ENCODE measurements around the gene SPOCK2.

Gene SPOCK2

GRCh38 chr10:72098836-72099599 lies 10.7 kb upstream of the SPOCK2 start:
- H3K4me3 Mint-ChIP-seq, result no peak overlapping the region
- H3K27me3 Mint-ChIP-seq (ENCODE audit: low read depth, poor library complexity), result peaks cover 5% of the 10 kb centered on the region
- H3K27ac Mint-ChIP-seq, result peak overlapping the region; percentile 43
- peaks cover 56% of the 10 kb centered on the region for H3K4me1 Mint-ChIP-seq
- no peak for TF ChIP-seq CTCF (IDR thresholded peaks at IDR 0.05)
- peaks cover 75% of the 10 kb centered on the region for H3K36me3 Mint-ChIP-seq (ENCODE audit: low read depth)
- no peaks in the 10 kb centered on the region for H3K9me3 Mint-ChIP-seq
- DNase-seq, result no peak

- Mint-ChIP-seq H3K36me3 (ENCODE audit: low read depth) (peaks cover 69% of the 10 kb centered on the region), H3K27ac (peak overlapping the region; percentile 43), H3K4me1 (peaks cover 49% of the 10 kb centered on the region), H3K27me3 (ENCODE audit: low read depth, poor library complexity) (peaks cover 3% of the 10 kb centered on the region), H3K9me3 (no peaks in the 10 kb centered on the region), H3K4me3 (no peak overlapping the region)
- TF ChIP-seq CTCF (IDR thresholded peaks at IDR 0.05), result no peak
- no peak for DNase-seq
Observed at GRCh38 chr10:72098301-72098835, 10.0 kb upstream of the SPOCK2 start.

GRCh38 chr10:72097448-72098300 lies 9.3 kb upstream of the SPOCK2 start:
- peaks cover 2% of the 10 kb centered on the region for H3K27me3 Mint-ChIP-seq (ENCODE audit: low read depth, poor library complexity)
- peaks cover 50% of the 10 kb centered on the region for H3K4me1 Mint-ChIP-seq
- TF ChIP-seq CTCF (IDR thresholded peaks at IDR 0.05), result no peak
- peaks cover 65% of the 10 kb centered on the region for H3K36me3 Mint-ChIP-seq (ENCODE audit: low read depth)
- H3K27ac Mint-ChIP-seq, result peak overlapping the region; percentile 23
- no peak for DNase-seq
- no peaks in the 10 kb centered on the region for H3K9me3 Mint-ChIP-seq
- no peak overlapping the region for H3K4me3 Mint-ChIP-seq

- Mint-ChIP-seq H3K9me3 (no peaks in the 10 kb centered on the region), H3K27me3 (ENCODE audit: low read depth, poor library complexity) (peaks cover 2% of the 10 kb centered on the region), H3K36me3 (ENCODE audit: low read depth) (peaks cover 58% of the 10 kb centered on the region), H3K4me1 (peaks cover 56% of the 10 kb centered on the region), H3K4me3 (peak overlapping the region; percentile 4), H3K27ac (peak overlapping the region; percentile 30)
- no peak for DNase-seq
- no peak for TF ChIP-seq CTCF (IDR thresholded peaks at IDR 0.05)
Observed at GRCh38 chr10:72096115-72097000, 8.0 kb upstream of the SPOCK2 start.

- no peak for TF ChIP-seq CTCF (IDR thresholded peaks at IDR 0.05)
- peaks cover 2% of the 10 kb centered on the region for H3K27me3 Mint-ChIP-seq (ENCODE audit: low read depth, poor library complexity)
- DNase-seq, result no peak
- peaks cover 48% of the 10 kb centered on the region for H3K36me3 Mint-ChIP-seq (ENCODE audit: low read depth)
- H3K27ac Mint-ChIP-seq, result no peak overlapping the region
- peaks cover 58% of the 10 kb centered on the region for H3K4me1 Mint-ChIP-seq
- H3K9me3 Mint-ChIP-seq, result no peaks in the 10 kb centered on the region
- H3K4me3 Mint-ChIP-seq, result no peak overlapping the region
Observed at GRCh38 chr10:72095195-72095594, 6.8 kb upstream of the SPOCK2 start.
